GM10266 (cell line): ENCODE measurements around the gene RHEX.

ENCODE experiments used
- DNase-seq: peaks from one replicate; pipeline ENCODE4 v3.0.0; 2012; ENCODE audit errors: extremely low spot score
- TF ChIP-seq, protein P1 (sequence below): IDR thresholded peaks from 2 replicates; pipeline ENCODE4 v1.5.1; 2012; ENCODE audit warnings: mild to moderate bottlenecking, low read depth; ENCODE audit not compliant: control insufficient read depth, insufficient read depth; ENCODE audit errors: missing control alignments

Gene RHEX

DNA sequence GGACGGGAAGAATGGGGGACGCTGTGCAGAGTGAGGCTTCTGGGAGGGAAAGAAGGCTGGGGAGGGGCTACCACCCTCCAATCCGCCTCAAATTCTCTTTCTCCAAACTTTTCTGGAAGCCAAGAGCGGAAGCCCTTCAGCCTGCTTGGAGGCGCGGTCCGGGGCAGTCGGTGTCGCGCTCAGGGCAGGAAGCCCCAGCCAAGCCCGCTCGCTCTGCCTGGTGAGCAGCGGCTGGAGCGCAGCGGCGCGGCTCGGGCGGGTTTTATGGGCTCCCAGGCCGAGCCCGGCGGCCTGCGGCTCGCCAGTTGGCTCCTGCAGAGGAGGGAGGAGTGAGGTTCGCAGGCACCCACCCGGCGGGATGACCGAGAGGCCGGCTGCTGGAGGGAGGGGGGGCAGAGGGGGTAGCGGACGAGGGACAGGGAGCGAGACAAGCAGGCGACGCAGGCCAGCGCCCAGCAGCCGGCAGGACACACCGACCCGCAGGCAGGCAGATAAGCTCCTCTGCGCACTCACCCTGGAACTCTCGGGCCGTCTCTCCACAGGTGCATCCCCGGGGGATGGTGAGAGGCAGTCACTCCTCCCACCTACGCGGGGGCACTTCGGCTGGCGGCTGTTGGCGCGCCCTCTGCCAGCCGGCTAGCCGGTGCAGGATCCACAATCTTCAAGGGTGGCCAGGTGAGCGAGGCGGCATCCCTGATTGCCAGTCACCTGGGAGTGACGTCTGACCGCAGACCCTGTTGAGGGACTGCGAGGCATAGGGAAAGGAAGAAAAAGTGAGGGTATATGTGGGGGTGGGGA is 64.4 kb downstream of the RHEX start, which contains the start of gene AVPR1B:
AVPR1B (minus strand) TSS at position 238 of the 798 bp plus-strand sequence. CDS start 498 bp downstream, outside the sequence.
- TF ChIP-seq, protein P1, sequence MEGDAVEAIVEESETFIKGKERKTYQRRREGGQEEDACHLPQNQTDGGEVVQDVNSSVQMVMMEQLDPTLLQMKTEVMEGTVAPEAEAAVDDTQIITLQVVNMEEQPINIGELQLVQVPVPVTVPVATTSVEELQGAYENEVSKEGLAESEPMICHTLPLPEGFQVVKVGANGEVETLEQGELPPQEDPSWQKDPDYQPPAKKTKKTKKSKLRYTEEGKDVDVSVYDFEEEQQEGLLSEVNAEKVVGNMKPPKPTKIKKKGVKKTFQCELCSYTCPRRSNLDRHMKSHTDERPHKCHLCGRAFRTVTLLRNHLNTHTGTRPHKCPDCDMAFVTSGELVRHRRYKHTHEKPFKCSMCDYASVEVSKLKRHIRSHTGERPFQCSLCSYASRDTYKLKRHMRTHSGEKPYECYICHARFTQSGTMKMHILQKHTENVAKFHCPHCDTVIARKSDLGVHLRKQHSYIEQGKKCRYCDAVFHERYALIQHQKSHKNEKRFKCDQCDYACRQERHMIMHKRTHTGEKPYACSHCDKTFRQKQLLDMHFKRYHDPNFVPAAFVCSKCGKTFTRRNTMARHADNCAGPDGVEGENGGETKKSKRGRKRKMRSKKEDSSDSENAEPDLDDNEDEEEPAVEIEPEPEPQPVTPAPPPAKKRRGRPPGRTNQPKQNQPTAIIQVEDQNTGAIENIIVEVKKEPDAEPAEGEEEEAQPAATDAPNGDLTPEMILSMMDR: no peak
- DNase-seq: peak; percentile 28

DNA sequence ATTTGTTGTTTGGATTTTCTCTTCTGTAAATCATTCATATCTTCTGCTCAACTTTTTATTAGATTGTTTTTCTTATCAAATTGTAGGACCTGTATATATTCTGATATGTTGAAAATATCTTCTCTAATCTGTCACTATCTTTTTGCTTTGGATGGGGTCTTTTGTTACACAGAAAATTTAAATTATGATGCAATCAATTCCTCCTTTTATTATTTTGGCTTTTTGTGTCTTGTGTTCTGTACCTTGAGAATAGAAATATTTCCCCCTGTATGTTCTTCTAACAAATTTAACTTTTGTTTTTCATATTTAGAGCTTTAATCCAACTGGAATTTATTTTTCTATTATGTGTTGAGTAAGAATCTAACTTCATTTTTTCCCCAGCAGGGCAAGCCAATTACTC is 67.4 kb downstream of the RHEX start:
- DNase-seq: no peak
- TF ChIP-seq, protein P1: no peak

DNA sequence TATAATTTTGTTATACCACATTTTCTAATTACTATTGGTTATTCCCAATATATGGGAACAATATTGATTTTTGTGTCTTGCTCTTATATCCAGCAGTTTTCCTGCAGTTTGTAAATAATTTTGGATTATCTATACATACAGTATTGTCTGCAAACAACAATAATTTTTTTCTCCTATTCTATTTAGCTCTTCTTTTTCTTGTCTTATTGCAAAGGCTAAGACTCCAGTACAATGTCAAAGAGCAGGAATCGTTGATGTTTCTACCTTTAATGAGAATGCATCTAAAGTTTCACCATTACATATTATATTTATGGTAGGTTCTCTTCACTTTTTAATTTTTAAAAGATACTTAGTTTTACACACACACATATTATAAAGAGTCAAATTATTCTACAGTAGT is 68.3 kb downstream of the RHEX start:
- TF ChIP-seq, protein P1: no peak
- no peak for DNase-seq

DNA sequence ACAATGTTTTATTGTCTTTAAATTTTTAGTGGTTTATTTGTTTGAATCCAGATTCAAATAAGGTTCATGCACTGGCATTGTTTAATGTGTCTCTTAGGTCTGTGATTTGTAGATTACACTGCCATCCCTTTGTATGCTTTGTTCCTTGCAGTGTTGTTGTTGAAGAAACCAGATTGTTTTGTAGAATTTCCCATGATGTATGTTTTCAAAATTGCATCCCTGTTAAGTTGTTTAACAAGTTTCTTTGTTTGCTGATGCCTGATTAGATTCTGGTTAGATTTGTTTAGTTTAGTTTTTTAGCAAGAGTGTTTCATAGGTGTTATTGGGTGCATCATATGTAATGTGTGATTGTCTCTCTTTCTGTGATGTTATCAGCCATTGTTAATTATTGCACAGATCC is 69.7 kb downstream of the RHEX start:
- TF ChIP-seq, protein P1: no peak
- no peak for DNase-seq

DNA sequence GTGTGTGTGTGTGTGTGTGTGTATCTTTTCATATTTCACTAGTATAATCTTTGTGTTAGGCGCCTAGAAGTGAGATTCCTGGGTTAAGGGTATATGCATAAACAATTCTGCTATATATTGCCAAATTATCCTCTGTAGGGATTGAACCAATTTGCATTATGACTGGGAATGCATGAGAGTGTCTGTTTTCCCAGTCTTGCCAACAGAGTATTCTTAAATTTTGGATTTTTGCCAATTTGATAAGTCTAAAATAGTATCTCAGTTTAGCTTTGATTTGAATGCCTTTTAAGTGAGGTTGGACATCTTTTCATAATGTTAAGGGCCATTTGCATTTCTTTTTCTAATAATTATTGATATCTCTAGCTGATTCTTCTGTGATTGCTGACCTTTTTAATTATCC is 72.4 kb downstream of the RHEX start:
- TF ChIP-seq, protein P1: no peak
- no peak for DNase-seq

DNA sequence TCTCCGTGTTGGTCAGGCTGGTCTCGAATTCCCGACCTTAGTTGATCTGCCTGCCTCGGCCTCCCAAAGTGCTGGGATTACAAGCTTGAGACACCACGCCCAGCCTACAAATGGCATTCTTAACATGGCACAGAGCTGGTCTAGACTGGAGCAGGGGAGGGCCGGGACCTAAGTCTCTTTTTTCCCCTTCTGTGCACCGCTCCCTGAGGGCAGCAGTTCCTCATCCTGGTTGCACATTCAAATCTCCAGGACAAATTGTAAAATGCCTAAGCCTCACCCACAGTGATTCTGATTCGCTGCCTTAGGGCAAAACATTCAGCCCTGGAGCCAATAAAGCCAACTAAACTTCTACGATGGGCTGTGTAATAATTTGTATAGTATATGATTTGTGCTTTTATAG is 74.4 kb downstream of the RHEX start:
- no peak for DNase-seq
- TF ChIP-seq, protein P1: no peak

DNA sequence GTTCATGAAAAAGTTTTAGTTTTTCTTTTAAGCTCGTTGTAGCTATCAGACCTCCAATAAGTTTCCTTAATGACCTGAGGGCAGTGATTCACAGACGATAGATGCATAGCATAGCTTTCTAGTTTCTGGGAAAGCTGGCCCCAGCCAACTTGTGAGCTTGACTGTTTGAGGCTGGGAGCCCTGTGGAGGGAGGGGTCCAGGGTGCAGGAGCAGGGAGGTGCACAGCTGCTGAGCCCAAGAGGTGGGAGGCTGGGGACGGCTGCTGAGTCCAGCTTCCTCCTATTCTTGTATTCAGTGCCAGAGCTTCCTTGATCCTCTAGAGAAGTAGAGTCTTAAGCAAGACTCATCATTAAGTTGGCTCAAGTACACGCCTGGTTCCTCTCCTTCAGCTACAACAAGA is 75.2 kb downstream of the RHEX start:
- TF ChIP-seq, protein P1: no peak

More for the DNA sequence above, 75.2 kb downstream of the RHEX start:
- DNase-seq: no peak
